ENCODE data around the gene ACTG2.

GRCh38 chr2:73938718-73939352, 46.0 kb downstream of the ACTG2 start:
- TF ChIP-seq, protein P1, sequence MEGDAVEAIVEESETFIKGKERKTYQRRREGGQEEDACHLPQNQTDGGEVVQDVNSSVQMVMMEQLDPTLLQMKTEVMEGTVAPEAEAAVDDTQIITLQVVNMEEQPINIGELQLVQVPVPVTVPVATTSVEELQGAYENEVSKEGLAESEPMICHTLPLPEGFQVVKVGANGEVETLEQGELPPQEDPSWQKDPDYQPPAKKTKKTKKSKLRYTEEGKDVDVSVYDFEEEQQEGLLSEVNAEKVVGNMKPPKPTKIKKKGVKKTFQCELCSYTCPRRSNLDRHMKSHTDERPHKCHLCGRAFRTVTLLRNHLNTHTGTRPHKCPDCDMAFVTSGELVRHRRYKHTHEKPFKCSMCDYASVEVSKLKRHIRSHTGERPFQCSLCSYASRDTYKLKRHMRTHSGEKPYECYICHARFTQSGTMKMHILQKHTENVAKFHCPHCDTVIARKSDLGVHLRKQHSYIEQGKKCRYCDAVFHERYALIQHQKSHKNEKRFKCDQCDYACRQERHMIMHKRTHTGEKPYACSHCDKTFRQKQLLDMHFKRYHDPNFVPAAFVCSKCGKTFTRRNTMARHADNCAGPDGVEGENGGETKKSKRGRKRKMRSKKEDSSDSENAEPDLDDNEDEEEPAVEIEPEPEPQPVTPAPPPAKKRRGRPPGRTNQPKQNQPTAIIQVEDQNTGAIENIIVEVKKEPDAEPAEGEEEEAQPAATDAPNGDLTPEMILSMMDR (IDR thresholded peaks at IDR 0.05; ENCODE audit: poor library complexity): no peak
- no peak for TF ChIP-seq EZH2 (IDR thresholded peaks at IDR 0.05; ENCODE audit: borderline replicate concordance)

All from hepatocyte (in vitro differentiated cells).